Ectodermal cell (in vitro differentiated cells): Measurements from ENCODE around the gene MAMDC4.

Source experiments
- H3K27ac ChIP-seq: 2 replicates; pipeline ENCODE4 v1.7.0; 2013; ENCODE audit warnings: mild to moderate bottlenecking, low read depth, low read length; ENCODE audit not compliant: insufficient read depth, poor library complexity, severe bottlenecking
- H3K27me3 ChIP-seq: 2 replicates; pipeline ENCODE4 v1.7.0; 2013; ENCODE audit warnings: mild to moderate bottlenecking, low read length; ENCODE audit not compliant: insufficient read depth, control insufficient read depth, poor library complexity, severe bottlenecking
- H3K36me3 ChIP-seq: one replicate; pipeline ENCODE4 v1.7.0; 2013; ENCODE audit warnings: low read length; ENCODE audit not compliant: control insufficient read depth, insufficient read depth
- H3K4me1 ChIP-seq: one replicate; pipeline ENCODE4 v1.7.0; 2013; ENCODE audit warnings: low read length; ENCODE audit not compliant: control insufficient read depth, insufficient read depth
- H3K4me3 ChIP-seq: 2 replicates; pipeline ENCODE4 v1.7.0; 2013; ENCODE audit warnings: low read depth, low read length, control low read depth; ENCODE audit not compliant: insufficient read depth
- H3K9me3 ChIP-seq: 2 replicates; pipeline ENCODE4 v1.7.0; 2013; ENCODE audit warnings: mild to moderate bottlenecking, low read length, moderate library complexity; ENCODE audit not compliant: control insufficient read depth
- WGBS, 2 experiments: methylation state at CpG; one replicate each; pipeline ENCODE4 v1.1.7; 2013; ENCODE audit warnings: missing lambda C conversion rate in 2 of 2; 5-methylcytosine and 5-hydroxymethylcytosine counted together

Gene MAMDC4

DNA sequence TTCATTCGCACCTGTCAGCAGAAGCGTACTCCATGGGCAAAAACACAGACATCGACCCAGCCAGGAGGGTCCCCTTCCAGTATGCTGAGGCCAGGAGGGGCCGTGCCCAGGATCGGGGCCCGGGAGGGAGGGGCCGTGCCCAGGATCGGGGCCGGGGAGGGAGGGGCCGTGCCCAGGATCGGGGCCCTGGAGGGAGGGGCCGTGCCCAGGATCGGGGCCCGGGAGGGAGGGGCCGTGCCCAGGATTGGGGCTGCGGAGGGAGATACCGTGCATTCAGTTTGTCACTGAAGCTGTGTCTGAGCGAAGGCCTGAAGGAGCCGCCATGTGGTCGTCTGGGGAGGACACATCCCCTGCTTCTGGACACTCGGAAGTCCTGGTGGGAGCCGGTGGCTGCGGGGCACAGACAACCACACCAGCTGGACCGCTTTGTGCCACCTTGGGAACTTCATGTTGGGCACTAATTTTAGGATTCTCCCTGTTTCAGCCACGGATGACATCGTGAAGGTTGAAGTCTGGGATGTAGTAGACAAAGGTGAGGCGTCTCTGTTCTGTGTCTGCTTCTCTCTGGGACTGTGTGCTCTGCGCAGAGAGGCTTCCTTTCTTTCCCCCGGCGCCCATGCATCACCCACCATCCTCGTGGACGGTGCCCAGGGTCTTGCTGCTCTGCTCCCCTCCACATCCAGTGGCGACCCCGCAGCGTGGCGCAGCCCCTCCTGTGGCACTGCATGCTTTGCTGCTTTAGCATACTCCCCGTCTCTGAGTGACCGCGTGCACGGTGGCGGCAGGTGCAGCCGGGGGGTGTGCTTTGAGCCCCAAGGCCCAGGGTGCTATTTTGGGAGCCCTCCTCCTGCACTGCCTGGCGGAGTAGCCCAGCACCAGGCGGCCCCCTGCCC, 26.6 kb upstream of the MAMDC4 start:
- Histone ChIP-seq H3K4me1 (peaks cover 6% of the 10 kb centered on the region), H3K36me3 (peaks cover 27% of the 10 kb centered on the region), H3K27ac (no peak overlapping the region), H3K27me3 (peaks cover 8% of the 10 kb centered on the region), H3K9me3 (no peaks in the 10 kb centered on the region), H3K4me3 (no peak overlapping the region)
- WGBS, 2 experiments = 94% methylated on average over 44 of the region's 44 CpGs

- no peak overlapping the region for H3K4me3 ChIP-seq
- WGBS, 2 experiments = 94 to 97% methylated on average over 17 of the region's 17 CpGs
- H3K27me3 ChIP-seq = peaks cover 2% of the 10 kb centered on the region
- no peak overlapping the region for H3K27ac ChIP-seq
- H3K36me3 ChIP-seq = peaks cover 28% of the 10 kb centered on the region
- no peaks in the 10 kb centered on the region for H3K9me3 ChIP-seq
- H3K4me1 ChIP-seq = peaks cover under 1% of the 10 kb centered on the region
Observed at GRCh38 chr9:136826188-136826541, 26.0 kb upstream of the MAMDC4 start.

- 96% methylated on average over 24 of the region's 24 CpGs for WGBS, 2 experiments
- H3K36me3 ChIP-seq = peaks cover 31% of the 10 kb centered on the region
- no peak overlapping the region for H3K4me3 ChIP-seq
- H3K4me1 ChIP-seq = no peaks in the 10 kb centered on the region
- H3K27ac ChIP-seq = no peak overlapping the region
- H3K9me3 ChIP-seq = no peaks in the 10 kb centered on the region
- no peaks in the 10 kb centered on the region for H3K27me3 ChIP-seq
Observed at GRCh38 chr9:136826703-136827582, 25.2 kb upstream of the MAMDC4 start.

DNA sequence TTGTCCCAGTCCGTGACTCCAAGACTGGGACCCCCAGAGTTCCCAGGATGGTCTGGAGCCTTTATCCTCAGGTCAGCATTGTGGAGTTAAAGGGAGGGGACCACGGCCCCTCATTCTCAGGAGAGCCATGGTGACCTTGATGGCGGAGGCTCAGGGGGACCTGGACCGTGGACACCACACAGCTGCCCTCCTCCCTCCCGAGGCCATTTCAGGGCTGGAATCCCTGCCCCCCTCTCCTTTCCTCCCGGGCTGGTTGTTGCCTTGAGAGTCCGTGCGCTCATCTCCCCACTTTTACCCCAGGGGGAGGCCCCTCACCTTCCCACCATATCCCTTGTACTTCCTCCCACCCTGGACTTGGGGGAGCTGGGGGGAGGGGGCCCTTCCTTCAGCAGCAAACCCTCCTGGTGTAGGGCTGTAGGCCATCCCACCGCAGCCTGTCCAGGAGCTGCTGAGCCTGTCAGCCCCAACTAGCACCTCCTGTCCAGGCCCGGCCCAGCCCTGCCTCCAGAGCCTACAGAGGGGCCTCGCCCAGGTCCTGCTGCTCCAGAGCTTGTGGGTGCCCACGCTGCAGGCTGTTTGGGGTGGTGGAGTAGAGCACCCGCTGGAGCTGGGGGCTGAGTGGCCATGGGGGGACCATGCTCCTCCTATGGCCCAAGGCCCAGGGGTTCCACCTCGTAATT, 24.2 kb upstream of the MAMDC4 start:
- WGBS, 2 experiments = 95 to 97% methylated on average over 14 of the region's 14 CpGs
- Histone ChIP-seq H3K36me3 (peaks cover 36% of the 10 kb centered on the region), H3K27me3 (no peaks in the 10 kb centered on the region), H3K4me1 (no peaks in the 10 kb centered on the region), H3K9me3 (no peaks in the 10 kb centered on the region), H3K27ac (no peak overlapping the region), H3K4me3 (no peak overlapping the region)

DNA sequence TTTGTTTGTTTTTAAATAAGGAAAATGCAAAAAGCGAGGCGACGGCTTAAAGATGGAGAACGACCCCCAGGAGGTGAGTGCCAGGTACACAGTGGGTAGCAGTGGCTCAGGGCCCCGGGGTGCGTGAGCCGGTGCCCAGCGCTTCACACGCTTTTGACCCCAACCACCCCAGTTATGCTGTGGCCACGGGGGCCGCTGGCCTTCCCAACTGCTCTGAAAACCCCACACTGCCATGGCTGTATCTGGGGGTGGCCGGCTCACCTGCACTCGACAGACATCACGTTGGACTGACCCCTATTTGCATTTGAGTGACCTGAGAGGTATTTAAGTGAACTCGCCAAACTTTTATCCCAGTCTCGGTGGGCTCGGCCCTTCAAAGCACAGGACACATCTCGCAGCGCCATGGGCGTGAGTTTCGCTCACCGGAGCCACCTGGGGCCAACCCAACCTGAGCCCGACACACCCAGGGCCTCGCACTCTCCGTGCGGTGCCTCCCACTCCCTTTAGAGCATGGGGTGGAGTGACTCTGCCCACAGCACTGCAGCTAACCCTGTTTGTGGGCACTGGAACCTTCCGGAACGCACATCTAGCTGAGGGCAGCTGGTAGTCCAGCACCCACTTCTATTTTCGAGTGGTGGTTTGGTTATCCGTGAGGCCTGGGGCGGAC, 23.5 kb upstream of the MAMDC4 start:
- no peak overlapping the region for H3K4me3 ChIP-seq
- H3K9me3 ChIP-seq = no peaks in the 10 kb centered on the region
- H3K36me3 ChIP-seq = peaks cover 36% of the 10 kb centered on the region
- WGBS, 2 experiments = 95 to 97% methylated on average over 31 of the region's 31 CpGs
- no peaks in the 10 kb centered on the region for H3K4me1 ChIP-seq
- no peaks in the 10 kb centered on the region for H3K27me3 ChIP-seq
- no peak overlapping the region for H3K27ac ChIP-seq

- Histone ChIP-seq H3K36me3 (peaks cover 30% of the 10 kb centered on the region), H3K9me3 (no peaks in the 10 kb centered on the region), H3K27ac (no peak overlapping the region), H3K27me3 (no peaks in the 10 kb centered on the region), H3K4me1 (no peaks in the 10 kb centered on the region), H3K4me3 (no peak overlapping the region)
- 94 to 96% methylated on average over 14 of the region's 14 CpGs for WGBS, 2 experiments
Observed at GRCh38 chr9:136829412-136829811, 22.7 kb upstream of the MAMDC4 start.

- Histone ChIP-seq H3K9me3 (no peaks in the 10 kb centered on the region), H3K27me3 (no peaks in the 10 kb centered on the region), H3K4me3 (no peak overlapping the region), H3K36me3 (peaks cover 30% of the 10 kb centered on the region), H3K27ac (no peak overlapping the region), H3K4me1 (no peaks in the 10 kb centered on the region)
- 94 to 95% methylated on average over 41 of the region's 41 CpGs for WGBS, 2 experiments
Observed at GRCh38 chr9:136829981-136830885, 21.9 kb upstream of the MAMDC4 start.

DNA sequence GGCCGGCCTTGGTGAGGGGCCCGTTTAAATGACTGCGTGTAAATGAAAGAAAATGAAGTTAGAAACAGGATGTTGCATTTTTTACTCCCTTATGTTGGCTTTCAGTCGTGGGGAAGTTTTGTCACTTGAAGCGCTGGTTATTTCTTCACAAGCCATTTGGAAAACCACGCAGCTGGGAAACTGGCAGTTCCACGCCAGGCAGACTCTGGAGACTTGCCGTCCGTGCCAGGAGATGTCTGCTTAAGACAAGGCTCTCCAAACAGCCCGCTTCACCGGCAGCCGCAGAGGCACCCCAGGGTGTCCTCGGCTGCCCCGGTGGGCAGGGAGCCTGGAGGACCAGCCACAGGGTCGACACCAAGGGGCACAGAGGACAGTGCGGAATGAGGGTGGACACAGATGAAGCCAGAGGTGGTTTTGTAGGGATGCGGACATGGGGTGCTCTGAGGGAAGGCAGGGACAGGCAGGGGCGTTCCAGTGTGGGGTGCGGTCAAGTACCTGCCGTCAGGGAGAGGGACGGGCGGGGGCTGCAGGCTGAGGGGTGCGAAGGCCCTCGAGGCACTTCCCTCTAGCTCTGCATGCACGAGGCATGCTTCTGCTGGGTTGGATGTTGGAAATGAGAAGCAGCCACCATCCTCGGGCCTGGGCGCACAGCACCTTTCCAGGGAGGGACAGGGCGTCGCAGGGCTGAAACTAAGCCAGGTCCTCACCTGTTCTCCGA, 21.0 kb upstream of the MAMDC4 start:
- H3K36me3 ChIP-seq = peaks cover 32% of the 10 kb centered on the region
- 96 to 97% methylated on average over 30 of the region's 30 CpGs for WGBS, 2 experiments
- H3K4me1 ChIP-seq = no peaks in the 10 kb centered on the region
- no peak overlapping the region for H3K4me3 ChIP-seq
- H3K27ac ChIP-seq = no peak overlapping the region
- H3K27me3 ChIP-seq = no peaks in the 10 kb centered on the region
- H3K9me3 ChIP-seq = no peaks in the 10 kb centered on the region

GRCh38 chr9:136831720-136832104, 20.4 kb upstream of the MAMDC4 start:
- H3K4me3 ChIP-seq = no peak overlapping the region
- no peaks in the 10 kb centered on the region for H3K27me3 ChIP-seq
- no peak overlapping the region for H3K27ac ChIP-seq
- H3K9me3 ChIP-seq = no peaks in the 10 kb centered on the region
- no peaks in the 10 kb centered on the region for H3K4me1 ChIP-seq
- WGBS, 2 experiments = 96% methylated on average over 23 of the region's 23 CpGs
- peaks cover 32% of the 10 kb centered on the region for H3K36me3 ChIP-seq
